WTC11 (cell line): ENCODE data around the gene GNPTG. TPM values are rescaled to one million over a fixed set of nuclear protein-coding genes. Genes with fewer than 3 reads are reported as not detected.

Experiments used
- ATAC-seq: fragments of 200-7000 bp; cut with Tn5 transposase; 2 replicates; pipeline ENCODE4 v1.10.0; 2021; ENCODE audit warnings: mild to moderate bottlenecking, moderate library complexity
- CTCF ChIA-PET: fragments of 300-600 bp; sonication (Branson Sonifier 250); formaldehyde crosslinking; loops from one replicate; lab custom pipeline; 2021; ENCODE audit warnings: antibody characterized with exemption; lab: Charles Lee
- POLR2A ChIA-PET: fragments of 350-600 bp; sonication (Branson Sonifier 250); formaldehyde crosslinking; loops from one replicate; lab custom pipeline; 2021; ENCODE audit warnings: antibody characterized with exemption; lab: Charles Lee
- DNase-seq: peaks from one replicate; pipeline ENCODE4 v3.0.0; 2021; ENCODE audit warnings: low spot score
- H3K27ac Mint-ChIP-seq: 2 replicates; pipeline ENCODE4 v1.8.0; 2021; ENCODE audit warnings: mixed read lengths
- H3K27me3 Mint-ChIP-seq: 2 replicates; pipeline ENCODE4 v1.8.0; 2021; ENCODE audit warnings: low read depth, mild to moderate bottlenecking, moderate library complexity, mixed read lengths
- H3K36me3 Mint-ChIP-seq: 2 replicates; pipeline ENCODE4 v1.8.0; 2021; ENCODE audit warnings: mixed read lengths
- H3K4me1 Mint-ChIP-seq: 2 replicates; pipeline ENCODE4 v1.8.0; 2022; ENCODE audit warnings: mixed read lengths
- H3K4me3 Mint-ChIP-seq: 2 replicates; pipeline ENCODE4 v1.8.0; 2021; ENCODE audit warnings: mild to moderate bottlenecking, moderate library complexity, mixed read lengths
- H3K9me3 Mint-ChIP-seq: 2 replicates; pipeline ENCODE4 v1.8.0; 2021; ENCODE audit warnings: mixed read lengths
- ARID4B ChIP-seq: sonication (generic); formaldehyde crosslinking; IDR thresholded peaks from 2 replicates; pipeline ENCODE4 v1.8.0; 2023; ENCODE audit warnings: missing genetic modification reagents, mild to moderate bottlenecking, borderline replicate concordance
- ATF6 ChIP-seq: sonication (generic); formaldehyde crosslinking; IDR thresholded peaks from 2 replicates; pipeline ENCODE4 v1.8.1; 2023; ENCODE audit warnings: mild to moderate bottlenecking, missing genetic modification reagents
- FOXK1 ChIP-seq: sonication (generic); formaldehyde crosslinking; IDR thresholded peaks from 2 replicates; pipeline ENCODE4 v1.8.0; 2022; ENCODE audit warnings: mild to moderate bottlenecking, moderate library complexity, missing genetic modification reagents
- FOXP1 ChIP-seq: sonication (generic); formaldehyde crosslinking; IDR thresholded peaks from 2 replicates; pipeline ENCODE4 v1.8.0; 2022; ENCODE audit warnings: missing genetic modification reagents, mild to moderate bottlenecking, moderate library complexity, borderline replicate concordance
- FOXP4 ChIP-seq: sonication (generic); formaldehyde crosslinking; IDR thresholded peaks from 2 replicates; pipeline ENCODE4 v1.8.0; 2022; ENCODE audit warnings: mild to moderate bottlenecking, missing genetic modification reagents
- NR1H2 ChIP-seq: sonication (generic); formaldehyde crosslinking; IDR thresholded peaks from 2 replicates; pipeline ENCODE4 v1.9.0; 2021; ENCODE audit warnings: mild to moderate bottlenecking, moderate library complexity, missing genetic modification reagents
- OVOL2 ChIP-seq: fragments of 250-450 bp; sonication (Bioruptor Pico); IDR thresholded peaks from 2 replicates; pipeline ENCODE4 v1.9.0; 2021; ENCODE audit warnings: mild to moderate bottlenecking, borderline replicate concordance
- SMAD3 ChIP-seq: sonication (generic); formaldehyde crosslinking; IDR thresholded peaks from 2 replicates; pipeline ENCODE4 v1.8.0; 2022; ENCODE audit warnings: missing genetic modification reagents, mild to moderate bottlenecking, borderline replicate concordance
- TCF7 ChIP-seq: sonication (generic); formaldehyde crosslinking; IDR thresholded peaks from 2 replicates; pipeline ENCODE4 v1.8.0; 2022; ENCODE audit warnings: mild to moderate bottlenecking, low read depth, missing genetic modification reagents, moderate library complexity
- TEAD4 ChIP-seq: sonication (generic); formaldehyde crosslinking; IDR thresholded peaks from 2 replicates; pipeline ENCODE4 v1.8.0; 2022; ENCODE audit warnings: mild to moderate bottlenecking, missing genetic modification reagents
- ZNF281 ChIP-seq: sonication (generic); formaldehyde crosslinking; IDR thresholded peaks from 2 replicates; pipeline ENCODE4 v1.8.0; 2023; ENCODE audit warnings: mild to moderate bottlenecking, missing genetic modification reagents
- ZNF532 ChIP-seq: fragments of 250-450 bp; sonication (Bioruptor Pico); IDR thresholded peaks from 2 replicates; pipeline ENCODE4 v1.9.0; 2021; ENCODE audit warnings: mild to moderate bottlenecking, borderline replicate concordance
- ZSCAN18 ChIP-seq: fragments of 250-450 bp; sonication (Bioruptor Pico); IDR thresholded peaks from 2 replicates; pipeline ENCODE4 v2.1.2; 2022; ENCODE audit warnings: mild to moderate bottlenecking, moderate library complexity
- total RNA-seq: library from RNA; stranded (reverse); gene quantifications from 3 replicates; pipeline ENCODE4 v1.2.3, GENCODE V29; 2021

GNPTG gene
- total RNA-seq, 1 experiment from 2014 or later = 35.9 TPM

- TF ChIP-seq ZNF532 (CRISPR knock-in tag) (no peak), SMAD3 (CRISPR knock-in tag) (no peak), ZNF281 (CRISPR knock-in tag) (no peak), FOXK1 (CRISPR knock-in tag) (no peak), ATF6 (CRISPR knock-in tag) (no peak)
These were observed 38.0 kb downstream of the GNPTG start (continued) for GRCh38 chr16:1389762-1390161.

- peak overlapping the region; percentile 48; the same call in 1 of the 2 replicates for H3K27ac Mint-ChIP-seq
- CTCF ChIA-PET = no interaction called here
These were observed 38.6 kb downstream of the GNPTG start for GRCh38 chr16:1390239-1390779.

GRCh38 chr16:1392826-1393225 is 41.1 kb downstream of the GNPTG start:
- no peaks in the 10 kb centered on the region for H3K9me3 Mint-ChIP-seq
- no peak overlapping the region for H3K27ac Mint-ChIP-seq
- no peaks in the 10 kb centered on the region for H3K4me1 Mint-ChIP-seq
- no peak overlapping the region for H3K4me3 Mint-ChIP-seq
- CTCF ChIA-PET = no interaction called here
- no peaks in the 10 kb centered on the region for H3K27me3 Mint-ChIP-seq
- ATAC-seq (no peak), DNase-seq (no peak)
- POLR2A ChIA-PET = no interaction called here
- H3K36me3 Mint-ChIP-seq = no peaks in the 10 kb centered on the region; the same call in 1 of the 2 replicates
- TF ChIP-seq ARID4B (no peak), FOXP4 (no peak), TEAD4 (no peak), FOXP1 (no peak), ZSCAN18 (CRISPR knock-in tag) (no peak), NR1H2 (no peak), TCF7 (CRISPR knock-in tag) (no peak)

More at GRCh38 chr16:1390239-1390779, 38.6 kb downstream of the GNPTG start:
- no peak for DNase-seq
- Mint-ChIP-seq H3K27me3 (no peaks in the 10 kb centered on the region), H3K36me3 (no peaks in the 10 kb centered on the region; the same call in 1 of the 2 replicates), H3K9me3 (no peaks in the 10 kb centered on the region), H3K4me3 (no peak overlapping the region), H3K4me1 (no peaks in the 10 kb centered on the region)
- no peak for ATAC-seq
- POLR2A ChIA-PET = no interaction called here
- no peak for TF ChIP-seq OVOL2 (CRISPR knock-in tag)
